Neural progenitor cell (in vitro differentiated cells): ENCODE measurements around the gene OR6N2. TPM values are rescaled to one million over a fixed set of nuclear protein-coding genes. Genes with fewer than 3 reads are reported as not detected.

Experiments
- DNase-seq: peaks from one replicate; pipeline ENCODE4 v3.0.0-alpha.2; 2016; ENCODE audit warnings: low spot score
- H2AFZ ChIP-seq: fragments of 200-600 bp; sonication (generic); replicated peaks from 2 replicates; pipeline ENCODE4 v1.6.1; 2016; ENCODE audit warnings: antibody characterized with exemption
- H3F3A ChIP-seq: fragments of 200-600 bp; sonication (generic); 2 replicates; pipeline ENCODE4 v1.6.1; 2016; ENCODE audit warnings: antibody characterized with exemption, low read depth
- H3K27ac ChIP-seq: fragments of 200-600 bp; sonication (generic); 2 replicates; pipeline ENCODE4 v1.5.1; 2016; ENCODE audit warnings: mild to moderate bottlenecking
- H3K27me3 ChIP-seq: fragments of 200-600 bp; sonication (generic); 2 replicates; pipeline ENCODE4 v1.6.1; 2016; ENCODE audit warnings: mild to moderate bottlenecking, moderate library complexity
- H3K36me3 ChIP-seq: fragments of 200-600 bp; sonication (generic); 2 replicates; pipeline ENCODE4 v1.5.1; 2016
- H3K4me1 ChIP-seq: fragments of 200-600 bp; sonication (generic); 2 replicates; pipeline ENCODE4 v1.6.1; 2016; ENCODE audit warnings: mixed run types
- H3K4me2 ChIP-seq: fragments of 200-600 bp; sonication (generic); 2 replicates; pipeline ENCODE4 v1.6.1; 2016
- H3K4me3 ChIP-seq: fragments of 200-600 bp; sonication (generic); 2 replicates; pipeline ENCODE4 v1.5.1; 2016
- H3K79me2 ChIP-seq: fragments of 200-600 bp; sonication (generic); 2 replicates; pipeline ENCODE4 v1.6.1; 2016; ENCODE audit warnings: low read depth
- H3K9ac ChIP-seq: fragments of 200-600 bp; sonication (generic); 2 replicates; pipeline ENCODE4 v1.6.1; 2016
- H3K9me3 ChIP-seq: fragments of 200-600 bp; sonication (generic); 2 replicates; pipeline ENCODE4 v1.5.1; 2016; ENCODE audit warnings: low read depth
- H4K20me1 ChIP-seq: fragments of 200-600 bp; sonication (generic); 2 replicates; pipeline ENCODE4 v1.6.1; 2016; ENCODE audit warnings: low read depth
- H3K27ac Mint-ChIP-seq: 3 replicates; pipeline ENCODE4 v1.8.0; 2021; ENCODE audit warnings: mixed read lengths
- H3K27me3 Mint-ChIP-seq: 2 replicates; pipeline ENCODE4 v1.8.0; 2022; ENCODE audit warnings: low read depth, mild to moderate bottlenecking, inconsistent platforms, moderate library complexity, mixed read lengths; ENCODE audit not compliant: insufficient read depth
- H3K36me3 Mint-ChIP-seq: 3 replicates; pipeline ENCODE4 v1.8.0; 2021; ENCODE audit warnings: mixed read lengths
- H3K4me1 Mint-ChIP-seq: 3 replicates; pipeline ENCODE4 v1.8.0; 2021; ENCODE audit warnings: mixed read lengths
- H3K4me3 Mint-ChIP-seq: 3 replicates; pipeline ENCODE4 v1.8.0; 2021; ENCODE audit warnings: mild to moderate bottlenecking, moderate library complexity, mixed read lengths
- H3K9me3 Mint-ChIP-seq: 3 replicates; pipeline ENCODE4 v1.8.0; 2020; ENCODE audit warnings: mixed read lengths
- CTCF ChIP-seq: fragments of 200-600 bp; sonication (generic); IDR thresholded peaks from 2 replicates; pipeline ENCODE4 v1.5.1; 2017; ENCODE audit warnings: antibody characterized with exemption, mild to moderate bottlenecking
- EZH2 ChIP-seq: fragments of 200-600 bp; sonication (generic); IDR thresholded peaks from 2 replicates; pipeline ENCODE4 v1.6.1; 2017; ENCODE audit warnings: antibody characterized with exemption, mild to moderate bottlenecking, moderate library complexity
- EZH2phosphoT487 ChIP-seq: fragments of 200-600 bp; sonication (generic); IDR thresholded peaks from 2 replicates; pipeline ENCODE4 v1.6.1; 2017; ENCODE audit warnings: antibody characterized with exemption
- total RNA-seq: library from RNA; depleted of rRNA; stranded (reverse); fragments of >200 nt; gene quantifications from 2 replicates; pipeline ENCODE4 v1.2.3, GENCODE V29; 2015; ENCODE audit warnings: low replicate concordance

Gene OR6N2
- total RNA-seq, 1 donor from 2014 or later: not detected

- H3K9ac ChIP-seq: no peak overlapping the region
- H3K4me3 Mint-ChIP-seq: no peak overlapping the region
- no peaks in the 10 kb centered on the region for H3K36me3 Mint-ChIP-seq
- no peaks in the 10 kb centered on the region for H3K27me3 Mint-ChIP-seq
- no peaks in the 10 kb centered on the region for H4K20me1 ChIP-seq
- no peaks in the 10 kb centered on the region for H3F3A ChIP-seq
- H3K27me3 ChIP-seq: no peaks in the 10 kb centered on the region
- H3K4me1 ChIP-seq: no peaks in the 10 kb centered on the region
- no peak overlapping the region for H3K27ac ChIP-seq
- H3K4me1 Mint-ChIP-seq: no peaks in the 10 kb centered on the region
- H3K9me3 Mint-ChIP-seq: no peaks in the 10 kb centered on the region
- TF ChIP-seq EZH2phosphoT487: no peak
- TF ChIP-seq EZH2: no peak
- TF ChIP-seq CTCF: no peak
- H3K9me3 ChIP-seq: no peaks in the 10 kb centered on the region
- no peaks in the 10 kb centered on the region for H3K36me3 ChIP-seq
- no peak overlapping the region for H2AFZ ChIP-seq
- no peak for DNase-seq
- H3K27ac Mint-ChIP-seq: no peak overlapping the region
- H3K79me2 ChIP-seq: no peaks in the 10 kb centered on the region
- no peak overlapping the region for H3K4me3 ChIP-seq
- no peak overlapping the region for H3K4me2 ChIP-seq
Measured at GRCh38 chr1:158809862-158810261, 28.9 kb upstream of the OR6N2 start.

GRCh38 chr1:158809256-158809655 lies 28.3 kb upstream of the OR6N2 start:
- Mint-ChIP-seq H3K4me3 (no peak overlapping the region), H3K4me1 (no peaks in the 10 kb centered on the region), H3K36me3 (no peaks in the 10 kb centered on the region), H3K27me3 (no peaks in the 10 kb centered on the region), H3K27ac (no peak overlapping the region), H3K9me3 (no peaks in the 10 kb centered on the region)
- Histone ChIP-seq H3K9me3 (no peaks in the 10 kb centered on the region), H3K36me3 (no peaks in the 10 kb centered on the region), H3K4me1 (no peaks in the 10 kb centered on the region), H3K79me2 (no peaks in the 10 kb centered on the region), H3K27ac (no peak overlapping the region), H3K9ac (no peak overlapping the region), H3K27me3 (no peaks in the 10 kb centered on the region), H2AFZ (no peak overlapping the region), H3K4me3 (no peak overlapping the region), H4K20me1 (no peaks in the 10 kb centered on the region), H3K4me2 (no peak overlapping the region), H3F3A (no peaks in the 10 kb centered on the region)
- no peak for TF ChIP-seq EZH2phosphoT487
- no peak for DNase-seq

- Histone ChIP-seq H2AFZ (no peak overlapping the region), H3K79me2 (no peaks in the 10 kb centered on the region), H3K4me3 (no peak overlapping the region), H4K20me1 (no peaks in the 10 kb centered on the region), H3K27ac (no peak overlapping the region), H3F3A (no peaks in the 10 kb centered on the region), H3K4me2 (no peak overlapping the region), H3K27me3 (no peaks in the 10 kb centered on the region), H3K36me3 (no peaks in the 10 kb centered on the region), H3K9me3 (no peaks in the 10 kb centered on the region), H3K4me1 (no peaks in the 10 kb centered on the region), H3K9ac (no peak overlapping the region)
- no peak overlapping the region for H3K27ac Mint-ChIP-seq
- no peaks in the 10 kb centered on the region for H3K36me3 Mint-ChIP-seq
- no peaks in the 10 kb centered on the region for H3K4me1 Mint-ChIP-seq
- H3K27me3 Mint-ChIP-seq: no peaks in the 10 kb centered on the region
- H3K4me3 Mint-ChIP-seq: no peak overlapping the region
- DNase-seq: no peak
- TF ChIP-seq EZH2 (no peak), EZH2phosphoT487 (no peak)
- H3K9me3 Mint-ChIP-seq: no peaks in the 10 kb centered on the region
Measured at GRCh38 chr1:158806916-158807536, 26.0 kb upstream of the OR6N2 start.

GRCh38 chr1:158803678-158804077 lies 22.7 kb upstream of the OR6N2 start:
- H3K27me3 Mint-ChIP-seq: no peaks in the 10 kb centered on the region

More at GRCh38 chr1:158803678-158804077, 22.7 kb upstream of the OR6N2 start:
- no peaks in the 10 kb centered on the region for H3K36me3 Mint-ChIP-seq
- no peak overlapping the region for H3K27ac Mint-ChIP-seq
- no peak overlapping the region for H3K4me3 Mint-ChIP-seq
- DNase-seq: no peak
- no peaks in the 10 kb centered on the region for H3K27me3 ChIP-seq
- H3K4me2 ChIP-seq: no peak overlapping the region
- no peaks in the 10 kb centered on the region for H3K9me3 Mint-ChIP-seq
- no peaks in the 10 kb centered on the region for H4K20me1 ChIP-seq
- H3K79me2 ChIP-seq: no peaks in the 10 kb centered on the region
- H3F3A ChIP-seq: no peaks in the 10 kb centered on the region
- no peak overlapping the region for H3K4me3 ChIP-seq
- H3K4me1 Mint-ChIP-seq: no peaks in the 10 kb centered on the region
- no peaks in the 10 kb centered on the region for H3K36me3 ChIP-seq
- no peaks in the 10 kb centered on the region for H3K4me1 ChIP-seq
- H3K9me3 ChIP-seq: no peaks in the 10 kb centered on the region
- H2AFZ ChIP-seq: no peak overlapping the region
- no peak overlapping the region for H3K27ac ChIP-seq
- TF ChIP-seq EZH2: no peak
- no peak for TF ChIP-seq CTCF
- TF ChIP-seq EZH2phosphoT487: no peak
- H3K9ac ChIP-seq: no peak overlapping the region
